Chondrocyte (in vitro differentiated cells): ENCODE data around the gene SEMA5A. TPM values are rescaled to one million over a fixed set of nuclear protein-coding genes. Genes with fewer than 3 reads are reported as not detected.

Source experiments
- DNase-seq: peaks from one replicate; pipeline ENCODE4 v3.0.0; 2021; ENCODE audit warnings: mixed read lengths, low spot score
- H3K27ac Mint-ChIP-seq: one replicate; pipeline ENCODE4 v1.8.0; 2021; ENCODE audit warnings: mild to moderate bottlenecking, moderate library complexity, mixed read lengths; ENCODE audit not compliant: unreplicated experiment
- H3K27me3 Mint-ChIP-seq: 2 replicates; pipeline ENCODE4 v1.8.0; 2021; ENCODE audit warnings: low read depth, mixed read lengths
- H3K36me3 Mint-ChIP-seq: 2 replicates; pipeline ENCODE4 v1.8.0; 2021; ENCODE audit warnings: low read depth, mixed read lengths
- H3K4me1 Mint-ChIP-seq: 2 replicates; pipeline ENCODE4 v1.8.0; 2021; ENCODE audit warnings: low read depth, mild to moderate bottlenecking, mixed read lengths
- H3K4me3 Mint-ChIP-seq: one replicate; pipeline ENCODE4 v1.8.0; 2021; ENCODE audit warnings: mild to moderate bottlenecking, moderate library complexity, mixed read lengths; ENCODE audit not compliant: unreplicated experiment
- H3K9me3 Mint-ChIP-seq: 2 replicates; pipeline ENCODE4 v1.8.0; 2021; ENCODE audit warnings: low read depth, mixed read lengths
- total RNA-seq: library from RNA; stranded (reverse); gene quantifications from 3 replicates; pipeline ENCODE4 v1.2.1, GENCODE V29; 2021
- TF ChIP-seq, protein P1 (sequence below): fragments of 200-600 bp; sonication (generic); IDR thresholded peaks from 2 replicates; pipeline ENCODE4 v1.5.0; 2021; ENCODE audit warnings: antibody characterized with exemption, mild to moderate bottlenecking, moderate library complexity

Gene SEMA5A
- total RNA-seq, 1 donor from 2014 or later: 249 TPM

DNA sequence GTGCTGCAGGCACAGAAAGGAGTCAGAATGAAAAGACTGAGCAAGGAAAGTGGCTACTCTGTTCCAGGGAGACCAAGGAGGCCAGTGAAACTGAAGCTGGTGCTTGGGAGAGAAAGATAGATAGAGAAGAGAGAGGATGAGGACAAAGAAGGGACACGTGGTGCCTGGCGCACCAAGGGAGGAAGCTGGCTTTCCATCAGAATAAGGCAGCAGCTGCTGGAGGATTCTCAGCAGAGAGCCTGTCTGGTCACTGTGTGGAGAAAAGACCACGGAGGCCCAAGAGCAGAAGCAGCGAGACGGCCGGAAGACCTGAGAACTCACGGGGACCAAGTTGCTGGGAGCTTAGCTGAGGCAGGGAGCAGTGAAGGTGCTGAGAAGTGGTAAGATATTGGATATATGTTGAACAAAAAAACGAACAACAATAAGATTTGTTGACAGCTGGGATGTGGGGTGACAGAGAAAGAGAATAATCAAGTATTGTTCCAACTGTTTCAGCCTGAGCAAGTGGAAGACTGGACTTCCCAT, 116.1 kb downstream of the SEMA5A start:
- no peak for DNase-seq
- H3K9me3 Mint-ChIP-seq: no peaks in the 10 kb centered on the region
- no peak overlapping the region for H3K27ac Mint-ChIP-seq
- TF ChIP-seq, protein P1, sequence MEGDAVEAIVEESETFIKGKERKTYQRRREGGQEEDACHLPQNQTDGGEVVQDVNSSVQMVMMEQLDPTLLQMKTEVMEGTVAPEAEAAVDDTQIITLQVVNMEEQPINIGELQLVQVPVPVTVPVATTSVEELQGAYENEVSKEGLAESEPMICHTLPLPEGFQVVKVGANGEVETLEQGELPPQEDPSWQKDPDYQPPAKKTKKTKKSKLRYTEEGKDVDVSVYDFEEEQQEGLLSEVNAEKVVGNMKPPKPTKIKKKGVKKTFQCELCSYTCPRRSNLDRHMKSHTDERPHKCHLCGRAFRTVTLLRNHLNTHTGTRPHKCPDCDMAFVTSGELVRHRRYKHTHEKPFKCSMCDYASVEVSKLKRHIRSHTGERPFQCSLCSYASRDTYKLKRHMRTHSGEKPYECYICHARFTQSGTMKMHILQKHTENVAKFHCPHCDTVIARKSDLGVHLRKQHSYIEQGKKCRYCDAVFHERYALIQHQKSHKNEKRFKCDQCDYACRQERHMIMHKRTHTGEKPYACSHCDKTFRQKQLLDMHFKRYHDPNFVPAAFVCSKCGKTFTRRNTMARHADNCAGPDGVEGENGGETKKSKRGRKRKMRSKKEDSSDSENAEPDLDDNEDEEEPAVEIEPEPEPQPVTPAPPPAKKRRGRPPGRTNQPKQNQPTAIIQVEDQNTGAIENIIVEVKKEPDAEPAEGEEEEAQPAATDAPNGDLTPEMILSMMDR: no peak
- peaks cover 13% of the 10 kb centered on the region for H3K4me1 Mint-ChIP-seq
- no peaks in the 10 kb centered on the region for H3K27me3 Mint-ChIP-seq
- no peak overlapping the region for H3K4me3 Mint-ChIP-seq
- H3K36me3 Mint-ChIP-seq: peaks cover 9% of the 10 kb centered on the region

DNA sequence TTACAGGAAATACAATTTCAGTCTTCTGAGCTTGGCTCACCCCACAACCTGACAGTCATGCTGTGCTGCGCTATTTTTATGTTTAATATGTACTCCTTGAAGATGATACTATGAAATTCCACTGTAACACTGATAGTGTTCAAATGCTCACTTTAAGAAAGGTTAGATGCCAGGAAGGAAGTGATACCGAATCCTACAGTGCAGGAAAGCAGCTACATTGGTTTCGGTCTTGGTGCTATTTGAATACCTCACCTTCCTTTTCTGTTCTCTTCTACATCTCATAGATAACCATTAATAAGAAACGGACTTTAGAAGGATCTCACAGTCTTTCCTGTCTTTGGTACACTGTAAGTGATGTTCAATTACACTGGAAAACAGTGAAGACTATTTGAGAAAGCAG, 117.6 kb downstream of the SEMA5A start:
- Mint-ChIP-seq H3K27ac (no peak overlapping the region), H3K9me3 (no peaks in the 10 kb centered on the region), H3K4me3 (no peak overlapping the region), H3K36me3 (peaks cover 12% of the 10 kb centered on the region), H3K27me3 (no peaks in the 10 kb centered on the region), H3K4me1 (peaks cover 28% of the 10 kb centered on the region)
- TF ChIP-seq, protein P1: no peak
- DNase-seq: no peak

DNA sequence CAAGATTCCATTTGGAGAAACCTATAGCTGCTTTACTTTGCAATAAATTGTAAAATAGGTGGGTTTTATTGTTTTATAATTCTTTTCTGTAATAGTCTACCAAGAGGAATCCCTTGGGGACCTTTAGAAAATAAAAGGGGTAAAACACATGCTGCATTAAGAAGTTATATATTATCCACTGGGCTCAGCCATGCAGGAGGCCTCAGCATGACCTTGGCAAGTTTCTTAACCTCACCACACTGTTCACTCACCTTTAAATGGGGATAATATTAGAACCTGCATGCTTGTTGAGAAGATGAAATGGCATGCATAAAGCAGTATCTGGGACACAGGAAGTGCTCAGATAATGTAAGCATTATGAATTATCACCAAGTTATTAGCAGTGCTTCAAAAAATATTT, 120.2 kb downstream of the SEMA5A start:
- Mint-ChIP-seq H3K27me3 (no peaks in the 10 kb centered on the region), H3K27ac (no peak overlapping the region), H3K36me3 (peaks cover 15% of the 10 kb centered on the region), H3K9me3 (no peaks in the 10 kb centered on the region), H3K4me1 (peaks cover 51% of the 10 kb centered on the region), H3K4me3 (no peak overlapping the region)
- DNase-seq: no peak
- TF ChIP-seq, protein P1: no peak

DNA sequence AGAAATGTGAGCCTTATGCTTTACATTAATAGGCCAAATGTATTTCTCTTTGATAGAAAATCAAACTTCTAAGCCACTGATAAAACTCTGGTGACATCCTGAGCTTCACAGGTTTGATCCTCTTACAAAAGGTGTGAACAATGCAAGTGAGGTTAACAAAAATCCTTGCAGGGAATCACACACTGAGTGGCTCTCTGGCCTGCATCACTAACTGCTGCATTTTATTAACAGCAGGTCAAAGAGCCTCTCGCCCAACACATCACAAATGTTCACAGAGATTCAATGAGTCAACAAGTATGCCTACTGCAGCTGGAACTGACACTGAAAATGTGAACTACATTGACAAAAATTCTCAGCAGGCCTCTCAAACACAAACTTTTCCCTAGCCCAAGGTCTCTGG, 122.3 kb downstream of the SEMA5A start:
- Mint-ChIP-seq H3K4me1 (peaks cover 54% of the 10 kb centered on the region), H3K4me3 (no peak overlapping the region), H3K27ac (peak overlapping the region; percentile 5), H3K36me3 (peaks cover 25% of the 10 kb centered on the region), H3K9me3 (peaks cover 8% of the 10 kb centered on the region), H3K27me3 (no peaks in the 10 kb centered on the region)
- DNase-seq: no peak
- TF ChIP-seq, protein P1: no peak

DNA sequence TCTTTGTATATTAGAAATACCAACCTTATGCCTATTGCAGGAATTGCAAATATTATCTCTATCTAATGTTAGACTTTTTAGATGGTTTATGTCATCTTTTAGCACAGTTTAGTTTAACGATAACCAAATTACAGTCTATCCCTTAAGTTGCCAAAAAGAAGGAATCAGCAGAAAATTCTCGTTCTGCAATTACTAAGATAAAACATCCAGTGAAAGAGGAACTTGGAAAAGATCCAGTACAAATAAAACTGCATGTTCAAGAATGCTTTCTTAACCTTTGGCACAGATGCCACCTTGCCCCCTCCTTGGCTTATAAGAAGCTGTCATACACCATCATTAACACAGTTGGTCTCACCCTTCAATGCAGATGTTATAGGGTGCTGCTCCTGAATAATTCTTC, 124.0 kb downstream of the SEMA5A start:
- Mint-ChIP-seq H3K27ac (peak overlapping the region; percentile 41), H3K36me3 (peaks cover 34% of the 10 kb centered on the region), H3K9me3 (peaks cover 10% of the 10 kb centered on the region), H3K4me1 (peaks cover 49% of the 10 kb centered on the region), H3K4me3 (no peak overlapping the region), H3K27me3 (no peaks in the 10 kb centered on the region)
- TF ChIP-seq, protein P1: no peak
- DNase-seq: no peak
